IMR-90 (cell line): ENCODE measurements around the gene ITGA1. TPM values are rescaled to one million over a fixed set of nuclear protein-coding genes. Genes with fewer than 3 reads are reported as not detected.
A peak's percentile ranks its signal among the peaks of the same experiment; 100 is the strongest.

Experiments used
- ATAC-seq: fragments of 200-7000 bp; cut with Tn5 transposase; 2 replicates; pipeline ENCODE4 v1.9.1; 2020; ENCODE audit warnings: low read depth, mild to moderate bottlenecking, moderate library complexity
- BruUV-seq: library from RNA; stranded (reverse); fragments of 400-500 nt; replicated peaks from 2 replicates; lab custom pipeline; 2021; lab: Mats Ljungman, UMichigan
- CTCF ChIA-PET: fragments of 300-600 bp; formaldehyde crosslinking; extraction: SDS; loops from one replicate; lab custom pipeline; 2021; ENCODE audit warnings: antibody characterized with exemption; lab: Yijun Ruan, JAX
- POLR2A ChIA-PET: fragments of 300-600 bp; sonication (Branson Sonifier 250); formaldehyde crosslinking; loops from one replicate; lab custom pipeline; 2022; ENCODE audit warnings: antibody characterized with exemption; ENCODE audit not compliant: unreplicated experiment; lab: Charles Lee
- DNase-seq: peaks from one replicate; pipeline ENCODE4 v3.0.0; 2013
- H2AFZ ChIP-seq: replicated peaks from 2 replicates; pipeline ENCODE3; 2013; ENCODE audit warnings: low read length, mild to moderate bottlenecking; ENCODE audit not compliant: poor library complexity
- H2AK5ac ChIP-seq: 2 replicates; pipeline ENCODE4 v1.6.1; 2013; ENCODE audit warnings: low read depth, low read length, inconsistent platforms
- H2AK9ac ChIP-seq: replicated peaks from 2 replicates; pipeline ENCODE3; 2013; ENCODE audit warnings: mild to moderate bottlenecking, low read depth, low read length, moderate library complexity; ENCODE audit not compliant: poor library complexity
- H2BK120ac ChIP-seq: 2 replicates; pipeline ENCODE4 v1.6.1; 2013; ENCODE audit warnings: low read depth, low read length, inconsistent platforms
- H2BK15ac ChIP-seq: 3 replicates; pipeline ENCODE4 v1.6.1; 2013; ENCODE audit warnings: low read depth, low read length, inconsistent platforms
- H2BK20ac ChIP-seq: 2 replicates; pipeline ENCODE4 v1.6.1; 2013; ENCODE audit warnings: low read depth, mild to moderate bottlenecking, inconsistent platforms, low read length, moderate library complexity
- H2BK5ac ChIP-seq: 2 replicates; pipeline ENCODE4 v1.6.1; 2013; ENCODE audit warnings: mild to moderate bottlenecking, low read depth, low read length, inconsistent platforms; ENCODE audit not compliant: poor library complexity, severe bottlenecking
- H3K14ac ChIP-seq: replicated peaks from 2 replicates; pipeline ENCODE4 v1.6.1; 2013; ENCODE audit warnings: low read depth, low read length, inconsistent platforms
- H3K18ac ChIP-seq: 2 replicates; pipeline ENCODE4 v1.6.1; 2013; ENCODE audit warnings: low read depth, low read length, control low read depth
- H3K23ac ChIP-seq: 2 replicates; pipeline ENCODE4 v1.6.1; 2013; ENCODE audit warnings: low read depth, low read length, inconsistent platforms
- H3K27ac ChIP-seq: 2 replicates; pipeline ENCODE4 v1.5.1; 2013; ENCODE audit warnings: mild to moderate bottlenecking, control low read depth, low read length; ENCODE audit not compliant: insufficient read depth
- H3K27me3 ChIP-seq: 2 replicates; pipeline ENCODE4 v1.6.1; 2013; ENCODE audit warnings: low read length; ENCODE audit not compliant: control insufficient read depth, insufficient read depth
- H3K36me3 ChIP-seq: 2 replicates; pipeline ENCODE4 v1.6.1; 2013; ENCODE audit warnings: low read length, mixed read lengths; ENCODE audit not compliant: control insufficient read depth, insufficient read depth
- H3K4ac ChIP-seq: 2 replicates; pipeline ENCODE4 v1.6.1; 2013; ENCODE audit warnings: low read depth, low read length, inconsistent platforms
- H3K4me1 ChIP-seq: 2 replicates; pipeline ENCODE4 v1.6.1; 2013; ENCODE audit warnings: low read length, mixed read lengths; ENCODE audit not compliant: control insufficient read depth, insufficient read depth
- H3K4me2 ChIP-seq: 2 replicates; pipeline ENCODE4 v1.6.1; 2013; ENCODE audit warnings: low read depth, mild to moderate bottlenecking, control low read depth, low read length, moderate library complexity
- H3K4me3 ChIP-seq: 2 replicates; pipeline ENCODE4 v1.5.1; 2013; ENCODE audit warnings: low read depth, mild to moderate bottlenecking, control low read depth, low read length, moderate library complexity; ENCODE audit not compliant: insufficient read depth
- H3K56ac ChIP-seq: 2 replicates; pipeline ENCODE4 v1.6.1; 2013; ENCODE audit warnings: low read length, inconsistent platforms; ENCODE audit not compliant: insufficient read depth; ENCODE audit errors: extremely low read depth
- H3K79me1 ChIP-seq, 2 experiments: 2 replicates each; pipeline ENCODE4 v1.6.1; 2013; ENCODE audit warnings: low read length in 2 of 2, inconsistent platforms in 1 of 2, low read depth in 1 of 2
- H3K9ac ChIP-seq: 2 replicates; pipeline ENCODE4 v1.6.1; 2013; ENCODE audit warnings: low read depth, low read length, control low read depth
- H3K9me1 ChIP-seq: 2 replicates; pipeline ENCODE4 v1.6.1; 2013; ENCODE audit warnings: low read length, inconsistent platforms; ENCODE audit not compliant: insufficient read depth
- H3K9me3 ChIP-seq: 2 replicates; pipeline ENCODE4 v1.6.1; 2013; ENCODE audit warnings: low read length; ENCODE audit not compliant: control insufficient read depth, insufficient read depth
- H4K20me1 ChIP-seq: 2 replicates; pipeline ENCODE4 v1.6.1; 2013; ENCODE audit warnings: low read length, inconsistent platforms; ENCODE audit not compliant: insufficient read depth
- H4K5ac ChIP-seq: 2 replicates; pipeline ENCODE4 v1.6.1; 2013; ENCODE audit warnings: mild to moderate bottlenecking, low read depth, low read length, control low read depth
- H4K8ac ChIP-seq, 2 experiments: 2 replicates each; pipeline ENCODE4 v1.6.1; 2013; ENCODE audit warnings: low read depth in 2 of 2, low read length in 2 of 2, control low read depth in 1 of 2, inconsistent platforms in 1 of 2
- H4K91ac ChIP-seq: 2 replicates; pipeline ENCODE4 v1.6.1; 2013; ENCODE audit warnings: low read depth, low read length, inconsistent platforms; ENCODE audit not compliant: insufficient read depth
- MAZ ChIP-seq: IDR thresholded peaks from 2 replicates; pipeline ENCODE4 v1.6.1; 2012; ENCODE audit warnings: low read depth, mild to moderate bottlenecking, low read length, improper control_type of control experiment, moderate library complexity, borderline replicate concordance
- MXI1 ChIP-seq: IDR thresholded peaks from 2 replicates; pipeline ENCODE4 v1.6.1; 2012; ENCODE audit warnings: low read depth, mild to moderate bottlenecking, low read length, moderate library complexity, borderline replicate concordance
- POLR2A ChIP-seq: IDR thresholded peaks from 2 replicates; pipeline ENCODE4 v1.6.1; 2012; ENCODE audit warnings: mild to moderate bottlenecking, low read depth, low read length
- RCOR1 ChIP-seq: IDR thresholded peaks from 2 replicates; pipeline ENCODE4 v1.6.1; 2012; ENCODE audit warnings: mild to moderate bottlenecking, low read length, improper control_type of control experiment; ENCODE audit not compliant: insufficient replicate concordance
- WGBS, 2 experiments: methylation state at CpG; one replicate each; pipeline versions ENCODE4 v1.1.5 to v1.1.7; 2013; ENCODE audit warnings: missing lambda C conversion rate in 2 of 2; ENCODE audit not compliant: insufficient read length in 1 of 2; ENCODE audit errors: extremely low coverage in 2 of 2; 5-methylcytosine and 5-hydroxymethylcytosine counted together
- dilution Hi-C: fragments of 300-500 bp; cut with HindIII; formaldehyde crosslinking; loops from one replicate; pipeline ENCODE4 v1.14.3; 2018; ENCODE audit warnings: low sequenced_read_pairs; ENCODE audit not compliant: unreplicated experiment
- in situ Hi-C: fragments of 300-500 bp; cut with MboI; formaldehyde crosslinking; loops from 3 replicates; pipeline ENCODE4 v1.14.3; 2019; ENCODE audit warnings: low sequenced_read_pairs, inconsistent platforms, mixed read lengths
- intact Hi-C: fragments of 100-400 bp; cut with micrococcal nuclease; formaldehyde crosslinking; loops from 2 replicates; pipeline ENCODE4 v1.10.0; 2022
- polyA plus RNA-seq, 3 experiments: library from polyadenylated mRNA; depleted of rRNA; stranded (reverse); fragments of >200 nt; gene quantifications; 2 replicates each; pipeline ENCODE4 v1.2.3, GENCODE V29; 2012; ENCODE audit warnings: low replicate concordance in 1 of 3
- total RNA-seq: library from RNA; depleted of rRNA; stranded (reverse); fragments of >200 nt; gene quantifications from 2 replicates; pipeline ENCODE4 v1.2.3, GENCODE V29; 2012

Gene ITGA1
- total and polyA plus RNA-seq, 2 of the 4 experiments (the other 2 are of a cell fraction), result 22.3 to 95.2 TPM

GRCh38 chr5:52989025-52989780, 201.5 kb downstream of the ITGA1 start, which contains the start of gene ITGA2:
ITGA2 (plus strand) TSS chr5:52989352; CDS start chr5:52989469, 117 bp downstream.
- H2BK120ac ChIP-seq, result peak within 1 kb of the TSS; percentile 87
- H3K9me3 ChIP-seq, result no peaks in the 10 kb centered on the region
- no peaks in the 10 kb centered on the region for H4K20me1 ChIP-seq
- peak within 1 kb of the TSS; percentile 27 for H3K18ac ChIP-seq
- H3K4me1 ChIP-seq, result peaks cover 17% of the 10 kb centered on the region; the same call in 1 of the 2 replicates
- intact Hi-C loops, result loop anchor here (2.0 kb wide), 1 partner anchor 40 kb away; no protein-coding TSS in a partner anchor
- peak within 1 kb of the TSS; percentile 78 for H3K27ac ChIP-seq
- peak within 1 kb of the TSS; percentile 80 for H3K9ac ChIP-seq
- ChIA-PET CTCF (interaction anchor here (1.0 kb wide), 1 partner anchor 8 kb away, joined by 3 read pairs; no protein-coding TSS in a partner anchor), POLR2A (interaction anchor here (0.6 to 1.0 kb wide), 3 partner anchors 28 to 53 kb away, joined by 3 to 4 read pairs (median 3); no protein-coding TSS in a partner anchor)
- H2AK5ac ChIP-seq, result peak within 1 kb of the TSS; percentile 79
- H4K5ac ChIP-seq, result peak within 1 kb of the TSS; percentile 65
- peak within 1 kb of the TSS; percentile 80 to 85 for H4K8ac ChIP-seq
- H3K27me3 ChIP-seq, result no peaks in the 10 kb centered on the region
- peak within 1 kb of the TSS; percentile 92 for H2AFZ ChIP-seq
- ATAC-seq, result peak; percentile 83
- H3K4ac ChIP-seq, result peak within 1 kb of the TSS; percentile 88
- peak within 1 kb of the TSS; percentile 93 for H3K4me2 ChIP-seq
- H3K4me3 ChIP-seq, result peak within 1 kb of the TSS; percentile 93
- no TSS peak for BruUV-seq
- peak within 1 kb of the TSS; percentile 68 for H2BK15ac ChIP-seq
- H3K36me3 ChIP-seq, result peaks cover 5% of the 10 kb centered on the region; the same call in 1 of the 2 replicates
- H2BK20ac ChIP-seq, result peak within 1 kb of the TSS; percentile 65; the same call in 1 of the 2 replicates
- H3K79me1 ChIP-seq, result peaks cover 0 to 61% of the 10 kb centered on the region in 2 experiments; a peak in 2 of 4 replicates
- H3K9me1 ChIP-seq, result peaks cover 3% of the 10 kb centered on the region
- H3K56ac ChIP-seq, result peak within 1 kb of the TSS; percentile 78
- in situ Hi-C loops, result no loop called here
- peak within 1 kb of the TSS; percentile 80 for H3K14ac ChIP-seq
- H2BK5ac ChIP-seq, result peak within 1 kb of the TSS; percentile 69
- dilution Hi-C loops, result no loop called here
- H2AK9ac ChIP-seq, result peak within 1 kb of the TSS; percentile 56
- no peak for TF ChIP-seq RCOR1
- 0 out of 2 replicates have a peak, but pooled peaks have one; percentile 35 for TF ChIP-seq POLR2A
- peak; percentile 5; the same call in 1 of the 2 replicates for TF ChIP-seq MAZ
- peak; percentile 80; the same call in 1 of the 2 replicates for TF ChIP-seq MXI1
- DNase-seq, result peak; percentile 40
- peak within 1 kb of the TSS; percentile 99 for H3K23ac ChIP-seq
- peak within 1 kb of the TSS; percentile 74 for H4K91ac ChIP-seq
- 0% methylated on average over 28 of the region's 64 CpGs; no CpG with 5 or more reads in 1 of the 2 experiments for WGBS, 2 experiments
